Measurements from ENCODE around the gene LCMT2. TPM values are rescaled to one million over a fixed set of nuclear protein-coding genes. Genes with fewer than 3 reads are reported as not detected.

Gene LCMT2
- total and polyA plus RNA-seq, 2 experiments from 2014 or later = 2.3 to 7.1 TPM

Other genes starting within 250 kb of the LCMT2 start
- 16.2 and 19.6 TPM in 2 replicates for gene UBR1, start 224.5 kb downstream of the LCMT2 start, total RNA-seq (2014; rRNA removed; shearing (Covaris generic))
- gene UBR1, start 224.5 kb downstream of the LCMT2 start, polyA plus RNA-seq (2016; fragmentation: Nextera tagmentation; extraction: Ambion mirVana) = 12.4 and 17.2 TPM in 2 replicates
- gene TMEM62, start 197.0 kb downstream of the LCMT2 start, total RNA-seq (2014; rRNA removed; shearing (Covaris generic)) = 14.3 and 16.5 TPM in 2 replicates
- 2.2 and 3.4 TPM in 2 replicates for gene TMEM62, start 197.0 kb downstream of the LCMT2 start, polyA plus RNA-seq (2016; fragmentation: Nextera tagmentation; extraction: Ambion mirVana)
- 15.7 and 33.5 TPM in 2 replicates for gene CCNDBP1, start 145.2 kb downstream of the LCMT2 start, total RNA-seq (2014; rRNA removed; shearing (Covaris generic))
- 16.6 and 23.9 TPM in 2 replicates for gene CCNDBP1, start 145.2 kb downstream of the LCMT2 start, polyA plus RNA-seq (2016; fragmentation: Nextera tagmentation; extraction: Ambion mirVana)
- gene EPB42, start 109.6 kb downstream of the LCMT2 start, total RNA-seq (2014; rRNA removed; shearing (Covaris generic)) = not detected in 2 replicates
- gene EPB42, start 109.6 kb downstream of the LCMT2 start, polyA plus RNA-seq (2016; fragmentation: Nextera tagmentation; extraction: Ambion mirVana) = not detected in 2 replicates
- gene TGM5, start 63.6 kb downstream of the LCMT2 start, total RNA-seq (2014; rRNA removed; shearing (Covaris generic)) = not detected in 2 replicates
- gene TGM5, start 63.6 kb downstream of the LCMT2 start, polyA plus RNA-seq (2016; fragmentation: Nextera tagmentation; extraction: Ambion mirVana) = not detected in 2 replicates
- not detected in 2 replicates for gene TGM7, start 28.3 kb downstream of the LCMT2 start, total RNA-seq (2014; rRNA removed; shearing (Covaris generic))
- gene TGM7, start 28.3 kb downstream of the LCMT2 start, polyA plus RNA-seq (2016; fragmentation: Nextera tagmentation; extraction: Ambion mirVana) = 0.08 and 0.35 TPM in 2 replicates
- 40.5 and 48.3 TPM in 2 replicates for gene ZSCAN29, start 40.5 kb upstream of the LCMT2 start, total RNA-seq (2014; rRNA removed; shearing (Covaris generic))
- gene ZSCAN29, start 40.5 kb upstream of the LCMT2 start, polyA plus RNA-seq (2016; fragmentation: Nextera tagmentation; extraction: Ambion mirVana) = 13.7 and 15.3 TPM in 2 replicates
- 11.4 and 18.0 TPM in 2 replicates for gene TUBGCP4, start 40.5 kb upstream of the LCMT2 start, total RNA-seq (2014; rRNA removed; shearing (Covaris generic))
- 7.6 and 10.6 TPM in 2 replicates for gene TUBGCP4, start 40.5 kb upstream of the LCMT2 start, polyA plus RNA-seq (2016; fragmentation: Nextera tagmentation; extraction: Ambion mirVana)
- gene TP53BP1, start 162.6 kb upstream of the LCMT2 start, total RNA-seq (2014; rRNA removed; shearing (Covaris generic)) = 48.6 and 81.3 TPM in 2 replicates
- 15.5 and 17.7 TPM in 2 replicates for gene TP53BP1, start 162.6 kb upstream of the LCMT2 start, polyA plus RNA-seq (2016; fragmentation: Nextera tagmentation; extraction: Ambion mirVana)
- gene MAP1A, start 187.0 kb upstream of the LCMT2 start, total RNA-seq (2014; rRNA removed; shearing (Covaris generic)) = 2.0 and 2.3 TPM in 2 replicates
- 0.81 and 0.85 TPM in 2 replicates for gene MAP1A, start 187.0 kb upstream of the LCMT2 start, polyA plus RNA-seq (2016; fragmentation: Nextera tagmentation; extraction: Ambion mirVana)

Measured in GM23338 (cell line).